ENCODE results near the gene ERC2. TPM values are rescaled to one million over a fixed set of nuclear protein-coding genes. Genes with fewer than 3 reads are reported as not detected.

ERC2 gene
- total RNA-seq, 2 experiments from 2014 or later: not detected

- ChIA-PET CTCF (ENCODE audit: unreplicated experiment) (no interaction called here), POLR2A (no interaction called here)
- Histone ChIP-seq H3K4me3 (ENCODE audit: low read depth, low read length, poor library complexity, severe bottlenecking) (no peak overlapping the region), H2AFZ (ENCODE audit: low read length) (peak overlapping the region; percentile 2; the same call in 1 of the 2 replicates), H4K20me1 (ENCODE audit: insufficient read depth, low read length) (no peaks in the 10 kb centered on the region), H3K27ac (ENCODE audit: low read depth, low read length, poor library complexity, severe bottlenecking) (no peak overlapping the region), H3K4me2 (ENCODE audit: low read length) (no peak overlapping the region), H3K36me3 (ENCODE audit: insufficient read depth, low read length) (no peaks in the 10 kb centered on the region), H3K79me2 (ENCODE audit: insufficient read depth, low read depth, low read length) (no peaks in the 10 kb centered on the region), H3K9me2 (ENCODE audit: insufficient read depth, low read length) (no peaks in the 10 kb centered on the region), H3K9me3 (ENCODE audit: low read length) (no peaks in the 10 kb centered on the region), H3K4me1 (ENCODE audit: insufficient read depth, low read length, poor library complexity, severe bottlenecking) (peaks cover 54% of the 10 kb centered on the region)
- TF ChIP-seq EZH2phosphoT487 (IDR thresholded peaks at IDR 0.05; ENCODE audit: borderline replicate concordance, low read depth, low read length): no peak
- BruUV-seq (replicated peaks): no TSS peak
- DNase-seq (ENCODE audit: low spot score): no peak
- intact Hi-C loops (cut with micrococcal nuclease; ENCODE audit: unreplicated experiment): no loop called here
These were observed 144.3 kb downstream of the ERC2 start for GRCh38 chr3:56323986-56324420.

- intact Hi-C loops (cut with micrococcal nuclease; ENCODE audit: unreplicated experiment): no loop called here
- ChIA-PET POLR2A (interaction anchor here (0.9 kb wide), 1 partner anchor 14 kb away, joined by 3 read pairs; no protein-coding TSS in a partner anchor), CTCF (ENCODE audit: unreplicated experiment) (no interaction called here)
- DNase-seq (ENCODE audit: low spot score): no peak
- H3K36me3 ChIP-seq (ENCODE audit: insufficient read depth, low read length): no peaks in the 10 kb centered on the region
- H4K20me1 ChIP-seq (ENCODE audit: insufficient read depth, low read length): no peaks in the 10 kb centered on the region
- no peaks in the 10 kb centered on the region for H3K79me2 ChIP-seq (ENCODE audit: insufficient read depth, low read depth, low read length)
- peak overlapping the region; percentile 45; the same call in 1 of the 2 replicates for H3K4me2 ChIP-seq (ENCODE audit: low read length)
- peak overlapping the region; percentile 79 for H3K27ac ChIP-seq (ENCODE audit: low read depth, low read length, poor library complexity, severe bottlenecking)
- TF ChIP-seq EZH2phosphoT487 (IDR thresholded peaks at IDR 0.05; ENCODE audit: borderline replicate concordance, low read depth, low read length): no peak
- no peak for TF ChIP-seq CTCF (conservative IDR thresholded peaks at IDR 0.05; ENCODE audit: low read length)
- no peaks in the 10 kb centered on the region for H3K9me3 ChIP-seq (ENCODE audit: low read length)
- no TSS peak for BruUV-seq (replicated peaks)
- H3K4me1 ChIP-seq (ENCODE audit: insufficient read depth, low read length, poor library complexity, severe bottlenecking): peaks cover 60% of the 10 kb centered on the region
- H3K4me3 ChIP-seq (ENCODE audit: low read depth, low read length, poor library complexity, severe bottlenecking): no peak overlapping the region
- no peaks in the 10 kb centered on the region for H3K9me2 ChIP-seq (ENCODE audit: insufficient read depth, low read length)
- H2AFZ ChIP-seq (ENCODE audit: low read length): no peak overlapping the region; the same call in 1 of the 2 replicates
These were observed 145.4 kb downstream of the ERC2 start for GRCh38 chr3:56322862-56323261.

- no peaks in the 10 kb centered on the region for H3K9me3 ChIP-seq (ENCODE audit: low read length)
These were observed 146.4 kb downstream of the ERC2 start for GRCh38 chr3:56321892-56322291.

More at GRCh38 chr3:56321892-56322291, 146.4 kb downstream of the ERC2 start:
- H3K4me2 ChIP-seq (ENCODE audit: low read length): peak overlapping the region; percentile 45
- no TSS peak for BruUV-seq (replicated peaks)
- DNase-seq (ENCODE audit: low spot score): peak; percentile 64
- peak overlapping the region; percentile 5 for H3K4me3 ChIP-seq (ENCODE audit: low read depth, low read length, poor library complexity, severe bottlenecking)
- H2AFZ ChIP-seq (ENCODE audit: low read length): peak overlapping the region; percentile 39; the same call in 1 of the 2 replicates
- ChIA-PET POLR2A (no interaction called here), CTCF (ENCODE audit: unreplicated experiment) (no interaction called here)
- no peaks in the 10 kb centered on the region for H4K20me1 ChIP-seq (ENCODE audit: insufficient read depth, low read length)
- intact Hi-C loops (cut with micrococcal nuclease; ENCODE audit: unreplicated experiment): no loop called here
- no peaks in the 10 kb centered on the region for H3K9me2 ChIP-seq (ENCODE audit: insufficient read depth, low read length)
- no peaks in the 10 kb centered on the region for H3K36me3 ChIP-seq (ENCODE audit: insufficient read depth, low read length)
- no peaks in the 10 kb centered on the region for H3K79me2 ChIP-seq (ENCODE audit: insufficient read depth, low read depth, low read length)
- H3K27ac ChIP-seq (ENCODE audit: low read depth, low read length, poor library complexity, severe bottlenecking): peak overlapping the region; percentile 79
- TF ChIP-seq EZH2phosphoT487 (IDR thresholded peaks at IDR 0.05; ENCODE audit: borderline replicate concordance, low read depth, low read length) (no peak), CTCF (conservative IDR thresholded peaks at IDR 0.05; ENCODE audit: low read length) (no peak)
- H3K4me1 ChIP-seq (ENCODE audit: insufficient read depth, low read length, poor library complexity, severe bottlenecking): peaks cover 62% of the 10 kb centered on the region

All from OCI-LY7 (cell line).